GM19043 (cell line): ENCODE data around the gene SPATA2.
"Not testable (repeated sequence)": the region's sequence is repeated elsewhere in the genome, so short reads cannot be mapped to it uniquely, and the experiment has no call there.

Experiments used
- ATAC-seq: cut with Tn5 transposase; IDR thresholded peaks from one replicate; pipeline ENCODE4 v1.9.1; 2021; ENCODE audit warnings: low read depth; ENCODE audit not compliant: unreplicated experiment

The SPATA2 gene, protein sequence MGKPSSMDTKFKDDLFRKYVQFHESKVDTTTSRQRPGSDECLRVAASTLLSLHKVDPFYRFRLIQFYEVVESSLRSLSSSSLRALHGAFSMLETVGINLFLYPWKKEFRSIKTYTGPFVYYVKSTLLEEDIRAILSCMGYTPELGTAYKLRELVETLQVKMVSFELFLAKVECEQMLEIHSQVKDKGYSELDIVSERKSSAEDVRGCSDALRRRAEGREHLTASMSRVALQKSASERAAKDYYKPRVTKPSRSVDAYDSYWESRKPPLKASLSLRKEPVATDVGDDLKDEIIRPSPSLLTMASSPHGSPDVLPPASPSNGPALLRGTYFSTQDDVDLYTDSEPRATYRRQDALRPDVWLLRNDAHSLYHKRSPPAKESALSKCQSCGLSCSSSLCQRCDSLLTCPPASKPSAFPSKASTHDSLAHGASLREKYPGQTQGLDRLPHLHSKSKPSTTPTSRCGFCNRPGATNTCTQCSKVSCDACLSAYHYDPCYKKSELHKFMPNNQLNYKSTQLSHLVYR

DNA sequence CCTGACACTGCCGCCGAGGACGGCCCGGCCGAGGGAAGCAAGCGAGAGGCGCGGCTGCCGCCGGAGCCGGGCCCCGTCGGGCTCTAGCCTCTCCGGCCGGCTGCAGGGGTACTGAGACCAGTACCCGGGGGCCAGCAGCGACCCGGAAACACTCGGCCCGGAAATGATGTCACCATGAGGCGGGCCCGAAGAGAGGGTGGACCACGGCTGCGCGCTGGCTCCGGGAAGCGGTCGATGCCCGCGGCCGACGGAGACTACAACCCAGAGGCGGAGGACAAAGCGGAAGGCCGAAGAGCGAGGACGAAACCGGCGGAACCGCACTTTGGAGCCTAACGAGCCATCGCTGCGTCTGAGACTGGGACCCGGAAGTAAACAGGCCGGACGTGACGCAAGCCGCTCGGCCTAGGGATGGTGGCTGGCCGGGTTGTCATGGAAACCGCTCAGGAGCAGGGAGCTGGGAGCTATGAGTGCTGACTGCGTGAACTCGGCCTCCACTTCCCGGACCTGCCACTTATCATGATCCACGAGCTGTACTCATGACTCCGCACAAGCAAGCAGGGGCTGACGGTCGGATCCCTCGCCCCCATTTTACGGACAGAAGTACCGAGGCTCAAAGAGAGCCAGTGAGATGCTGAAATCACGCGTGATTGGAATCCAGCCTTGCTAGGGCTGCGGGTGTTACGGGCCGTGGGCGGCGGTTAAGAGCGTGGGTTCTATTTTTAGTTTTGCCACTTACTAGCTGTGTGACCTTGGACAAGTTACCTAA lies at the start of gene SPATA2:
TSS of gene SPATA2 (minus strand) at position 150 of the 766 bp plus-strand sequence. CDS start 7,039 bp downstream, outside the sequence.
- ATAC-seq, result peak; percentile 70

DNA sequence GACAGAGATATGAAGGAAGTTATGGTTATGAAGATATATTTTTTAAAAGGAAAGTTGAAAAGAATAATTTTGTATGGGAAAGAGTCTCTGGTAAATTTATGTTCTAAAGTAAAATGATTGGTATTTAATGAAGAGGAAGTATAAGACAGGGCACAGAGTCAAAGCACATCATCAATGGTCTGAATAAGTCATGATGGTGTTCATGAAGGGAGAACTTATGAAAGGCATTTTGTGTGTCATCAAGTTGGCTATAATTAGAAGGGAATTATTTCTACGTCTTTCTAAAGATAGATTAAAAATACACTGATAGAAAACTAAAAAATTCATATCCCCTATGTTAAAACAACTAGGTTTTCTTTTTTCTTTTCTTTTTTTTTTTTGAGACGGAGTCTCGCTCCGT lies 46.1 kb upstream of the SPATA2 start:
- ATAC-seq, result no peak

DNA sequence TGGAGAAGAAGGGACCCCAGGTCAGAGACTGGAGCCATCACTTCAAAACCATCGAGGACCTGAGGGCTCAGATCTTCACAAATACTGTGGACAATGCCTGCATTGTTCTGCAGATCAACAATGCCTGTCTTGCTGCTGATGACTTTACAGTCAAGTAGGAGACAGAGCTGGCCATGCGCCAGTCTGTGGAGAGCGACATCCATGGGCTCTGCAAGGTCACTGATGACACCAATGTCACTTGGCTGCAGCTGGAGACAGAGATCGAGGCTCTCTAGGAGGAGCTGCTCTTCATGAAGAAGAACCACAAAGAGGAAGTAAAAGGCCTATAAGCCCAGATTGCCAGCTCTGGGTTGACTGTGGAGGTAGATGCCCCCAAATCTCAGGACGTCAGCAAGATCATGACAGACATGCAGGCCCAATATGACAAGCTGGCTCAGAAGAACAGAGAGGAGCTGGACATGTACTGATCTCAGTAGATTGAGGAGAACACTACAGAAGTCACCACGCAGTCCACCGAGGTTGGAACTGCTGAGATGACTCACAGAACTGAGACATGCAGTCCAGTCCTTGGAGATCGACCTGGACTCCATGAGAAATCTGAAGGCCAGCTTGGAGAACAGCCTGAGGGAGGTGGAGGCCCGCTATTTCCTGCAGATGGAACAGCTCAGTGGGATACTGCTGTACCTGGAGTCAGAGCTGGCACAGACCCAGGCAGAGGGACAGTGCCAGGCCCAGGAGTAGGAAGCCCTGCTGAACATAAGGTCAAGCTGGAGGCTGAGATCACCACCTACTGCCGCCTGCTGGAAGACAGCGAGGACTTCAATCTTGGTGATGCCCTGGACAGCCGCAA lies 42.0 kb upstream of the SPATA2 start:
- ATAC-seq, result not testable (repeated sequence)

DNA sequence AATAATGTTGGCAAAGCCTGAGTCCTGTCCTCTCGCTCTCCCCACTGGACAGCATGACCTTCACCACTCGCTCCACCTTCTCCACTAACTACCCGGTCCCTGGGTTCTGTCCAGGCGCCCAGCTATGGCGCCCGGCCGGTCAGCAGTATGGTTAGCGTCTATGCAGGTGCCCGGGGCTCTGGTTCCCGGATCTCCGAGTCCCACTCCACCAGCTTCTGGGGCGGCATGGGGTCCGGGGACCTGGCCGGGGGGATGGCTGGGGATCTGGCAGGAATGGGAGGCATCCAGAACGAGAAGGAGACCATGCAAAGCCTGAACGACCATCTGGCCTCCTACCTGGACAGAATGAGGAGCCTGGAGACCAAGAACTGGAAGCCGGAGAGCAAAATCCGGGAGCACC lies 41.4 kb upstream of the SPATA2 start:
- ATAC-seq, result no peak

DNA sequence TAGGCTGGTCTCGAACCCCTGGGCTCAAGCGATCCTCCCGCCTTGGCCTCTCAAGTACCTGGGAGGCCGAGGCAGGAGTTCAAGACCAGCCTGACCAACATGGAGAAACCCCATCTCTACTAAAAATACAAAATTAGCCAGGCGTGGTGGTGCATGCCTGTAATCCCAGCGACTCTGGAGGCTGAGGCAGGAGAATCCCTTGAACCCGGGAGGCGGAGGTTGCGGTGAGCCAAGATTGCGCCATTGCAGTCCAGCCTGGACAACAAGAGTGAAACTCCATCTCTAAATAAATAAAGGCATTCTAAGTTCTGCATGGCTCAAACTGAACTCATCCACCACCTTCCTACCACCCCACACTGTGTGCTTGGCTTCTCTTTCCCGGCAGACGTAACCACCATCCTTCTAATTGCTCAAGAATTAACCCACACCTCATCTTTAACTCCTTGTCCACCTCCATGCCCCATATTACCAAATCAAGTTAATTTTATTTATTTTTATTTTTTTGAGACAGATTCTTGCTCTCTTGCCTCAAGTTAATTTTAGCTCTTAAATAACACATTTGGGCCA lies 40.6 kb upstream of the SPATA2 start:
- ATAC-seq, result not testable (repeated sequence)

DNA sequence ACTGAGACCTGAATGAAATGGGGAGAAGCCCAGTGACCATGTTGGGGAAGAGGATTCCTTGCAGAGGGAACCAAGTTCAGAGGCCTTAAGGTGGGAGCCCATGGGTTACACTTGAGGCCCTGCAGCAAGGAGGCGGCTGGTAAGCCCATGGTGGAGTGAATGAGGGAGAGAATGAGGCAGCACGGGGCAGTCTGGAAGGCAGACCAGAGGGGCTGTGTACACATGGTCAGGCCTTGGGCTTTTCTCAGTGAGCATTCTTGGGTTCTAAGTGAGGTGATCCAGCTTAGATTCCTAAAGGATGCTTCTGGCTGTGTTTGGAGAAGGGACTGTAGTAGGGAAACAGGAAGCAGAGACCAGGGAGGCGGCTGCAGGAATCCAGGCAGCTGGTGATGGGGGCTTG lies 39.8 kb upstream of the SPATA2 start:
- no peak for ATAC-seq

DNA sequence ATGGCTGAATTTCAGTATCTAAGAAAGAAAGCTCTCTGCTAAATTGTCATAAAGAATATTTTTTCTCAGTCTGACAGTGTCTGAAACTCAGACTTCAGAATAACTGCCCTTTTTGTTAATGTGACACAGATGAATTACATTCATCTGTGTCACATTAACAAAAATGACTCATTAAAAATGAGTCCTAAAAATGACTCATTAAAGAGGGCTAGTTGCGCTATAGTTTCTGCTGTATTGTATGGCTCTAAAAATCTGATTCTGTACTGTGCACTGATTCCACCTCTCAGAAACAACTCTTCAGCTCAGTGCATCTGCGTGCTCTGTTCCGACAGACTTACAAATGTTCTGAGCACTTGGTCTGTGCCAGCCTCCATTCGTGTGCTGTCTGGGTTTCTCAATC lies 35.8 kb upstream of the SPATA2 start:
- no peak for ATAC-seq

DNA sequence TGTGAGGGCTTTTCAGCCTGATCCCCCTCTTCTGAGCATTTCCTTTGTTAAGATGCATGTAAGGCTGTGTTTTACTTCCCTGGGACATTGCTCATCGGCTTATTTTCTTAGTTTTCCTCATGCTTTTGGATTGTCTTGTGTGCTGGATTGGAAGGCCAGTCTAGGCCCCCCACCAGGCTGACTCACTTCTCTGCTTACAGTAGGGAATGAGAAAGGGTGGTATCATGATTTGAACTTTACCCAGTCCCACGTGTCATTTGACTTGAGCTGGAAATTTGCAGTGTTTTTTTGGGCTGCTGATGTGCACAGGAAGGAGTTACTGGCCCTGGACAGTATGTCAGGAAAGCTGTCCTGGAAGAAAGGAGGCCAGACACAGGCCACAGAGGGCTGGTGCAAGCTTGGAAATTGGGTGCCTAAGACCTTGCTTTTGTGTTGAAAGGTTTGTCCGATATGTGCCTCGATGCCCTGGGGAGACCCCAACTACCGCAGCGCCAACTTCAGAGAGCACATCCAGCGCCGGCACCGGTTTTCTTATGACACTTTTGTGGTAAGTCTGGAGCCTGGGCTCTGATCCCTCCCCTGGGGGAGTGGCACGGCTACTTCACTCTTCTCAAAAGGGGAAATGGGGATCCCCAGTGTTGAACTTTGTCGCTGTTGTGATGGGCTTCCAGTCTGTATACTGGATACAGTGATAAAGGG lies 33.6 kb upstream of the SPATA2 start:
- no peak for ATAC-seq

DNA sequence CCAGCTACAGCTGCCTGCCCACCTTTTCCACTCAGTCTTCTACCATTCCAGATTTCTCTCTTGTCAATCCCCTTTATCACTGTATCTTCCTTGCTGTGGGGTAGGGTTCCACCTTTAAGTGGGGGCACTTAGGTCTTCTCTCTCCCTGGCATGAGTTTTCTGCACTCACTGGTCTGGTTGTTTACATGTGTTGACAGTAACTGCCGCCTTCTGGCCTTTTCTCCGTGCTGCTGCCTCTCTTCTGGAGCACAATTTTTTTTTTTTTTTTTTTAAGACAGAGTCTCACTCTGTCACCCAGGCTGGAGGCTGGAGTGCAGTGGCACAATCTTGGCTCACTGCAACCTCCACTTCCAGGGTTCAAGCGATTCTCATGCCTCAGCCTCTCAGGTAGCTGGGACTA lies 32.8 kb upstream of the SPATA2 start:
- ATAC-seq, result no peak

DNA sequence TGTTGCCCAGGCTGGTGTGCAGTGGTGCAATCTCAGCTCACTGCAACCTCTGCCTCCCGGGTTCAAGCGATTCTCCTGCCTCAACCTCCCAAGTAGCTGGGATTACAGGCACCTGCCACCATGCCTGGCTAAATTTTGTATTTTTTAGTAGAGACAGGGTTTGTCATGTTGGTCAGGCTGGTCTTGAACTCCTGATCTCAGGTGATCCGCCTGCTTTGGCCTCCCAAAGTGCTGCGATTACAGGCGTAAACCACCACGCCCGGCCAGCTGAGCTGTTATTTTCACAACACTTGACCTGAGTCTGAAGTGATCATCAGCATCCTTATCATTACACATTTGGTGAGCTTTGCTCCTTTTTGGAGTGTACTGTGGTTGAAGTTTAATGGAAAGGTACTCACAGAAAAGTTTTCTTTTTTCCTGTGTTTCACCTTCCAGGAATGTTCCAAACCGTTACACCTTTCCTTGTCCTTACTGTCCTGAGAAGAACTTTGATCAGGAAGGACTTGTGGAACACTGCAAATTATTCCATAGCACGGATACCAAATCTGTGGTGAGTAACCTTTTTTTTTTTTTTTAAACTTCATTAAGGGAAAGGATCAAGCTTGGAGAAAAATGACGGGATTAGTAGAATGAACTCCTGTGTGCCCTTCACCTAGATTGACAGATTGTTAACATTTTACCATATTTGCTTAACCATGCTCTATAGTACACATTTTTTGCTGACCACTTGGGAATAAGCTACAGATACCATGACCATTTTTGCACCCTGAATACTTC lies 30.6 kb upstream of the SPATA2 start:
- no peak for ATAC-seq

DNA sequence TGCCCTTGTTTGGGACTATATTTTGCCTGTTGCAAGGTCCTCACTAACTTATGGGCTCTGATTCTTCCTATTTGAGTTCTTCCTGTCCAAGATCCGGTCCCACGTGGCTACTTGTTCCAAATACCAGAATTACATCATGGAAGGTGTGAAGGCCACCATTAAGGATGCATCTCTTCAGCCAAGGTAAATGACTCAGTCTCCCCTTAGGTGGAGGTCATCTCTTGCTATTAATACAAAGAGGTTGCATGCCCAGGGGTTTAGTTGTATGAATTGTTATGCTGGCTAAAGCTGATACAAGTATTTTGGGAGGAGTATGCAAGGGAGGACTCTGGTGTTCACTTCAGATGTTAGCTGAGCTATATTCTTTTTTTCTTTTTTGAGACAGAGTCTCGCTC lies 30.0 kb upstream of the SPATA2 start:
- ATAC-seq, result no peak

DNA sequence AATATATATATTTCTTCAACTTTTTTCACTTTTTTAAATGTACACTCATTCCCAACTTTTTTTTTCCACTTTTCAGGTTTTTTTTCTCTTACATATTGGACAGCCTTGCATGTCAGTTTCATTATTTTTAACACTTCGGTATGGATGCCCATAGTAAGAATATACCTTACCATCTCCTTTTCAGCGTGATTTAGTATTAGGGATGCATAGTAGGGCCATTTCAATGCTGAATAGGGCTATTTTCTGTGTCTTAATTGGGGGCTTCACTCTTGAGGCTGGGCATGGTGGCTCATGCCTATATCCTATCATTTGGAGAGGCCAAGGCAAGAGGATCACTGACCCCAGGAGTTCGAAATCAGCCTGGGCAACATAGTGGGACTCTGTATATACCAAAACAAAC lies 27.6 kb upstream of the SPATA2 start:
- no peak for ATAC-seq

DNA sequence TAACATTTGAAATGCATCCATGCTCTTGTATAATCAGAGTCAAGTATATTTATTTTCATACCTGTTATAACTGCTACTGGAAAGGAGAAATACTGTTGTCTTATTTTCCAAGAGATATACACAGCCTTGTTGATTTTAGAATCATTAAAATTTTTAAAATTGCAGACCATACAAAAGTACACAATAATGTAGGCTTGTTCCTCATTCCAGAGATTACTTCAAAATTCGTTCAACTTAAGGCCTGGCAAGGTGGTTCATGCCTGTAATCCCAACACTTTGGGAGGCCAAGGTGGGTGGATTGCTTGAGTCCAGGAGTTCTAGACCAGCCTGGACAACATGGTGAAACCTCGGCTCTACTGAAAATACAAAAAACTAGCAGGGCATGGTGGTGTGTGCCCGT lies 27.0 kb upstream of the SPATA2 start:
- no peak for ATAC-seq

DNA sequence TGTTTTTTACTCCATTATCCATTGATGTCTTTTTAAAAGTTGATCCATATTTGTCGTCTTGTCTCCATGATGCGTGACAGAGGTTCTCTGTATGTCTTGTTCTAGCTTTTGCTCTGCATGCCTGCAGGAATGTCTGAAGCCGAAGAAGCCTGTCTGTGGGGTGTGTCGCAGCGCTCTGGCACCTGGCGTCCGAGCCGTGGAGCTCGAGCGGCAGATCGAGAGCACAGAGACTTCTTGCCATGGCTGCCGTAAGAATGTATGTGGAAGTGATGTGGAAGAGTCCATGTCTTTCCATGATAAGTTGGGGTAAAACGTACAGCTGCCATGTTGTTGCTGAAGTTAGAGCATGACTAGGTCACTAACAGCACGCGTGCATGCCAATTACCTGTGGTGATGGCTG lies 26.1 kb upstream of the SPATA2 start:
- ATAC-seq, result no peak

DNA sequence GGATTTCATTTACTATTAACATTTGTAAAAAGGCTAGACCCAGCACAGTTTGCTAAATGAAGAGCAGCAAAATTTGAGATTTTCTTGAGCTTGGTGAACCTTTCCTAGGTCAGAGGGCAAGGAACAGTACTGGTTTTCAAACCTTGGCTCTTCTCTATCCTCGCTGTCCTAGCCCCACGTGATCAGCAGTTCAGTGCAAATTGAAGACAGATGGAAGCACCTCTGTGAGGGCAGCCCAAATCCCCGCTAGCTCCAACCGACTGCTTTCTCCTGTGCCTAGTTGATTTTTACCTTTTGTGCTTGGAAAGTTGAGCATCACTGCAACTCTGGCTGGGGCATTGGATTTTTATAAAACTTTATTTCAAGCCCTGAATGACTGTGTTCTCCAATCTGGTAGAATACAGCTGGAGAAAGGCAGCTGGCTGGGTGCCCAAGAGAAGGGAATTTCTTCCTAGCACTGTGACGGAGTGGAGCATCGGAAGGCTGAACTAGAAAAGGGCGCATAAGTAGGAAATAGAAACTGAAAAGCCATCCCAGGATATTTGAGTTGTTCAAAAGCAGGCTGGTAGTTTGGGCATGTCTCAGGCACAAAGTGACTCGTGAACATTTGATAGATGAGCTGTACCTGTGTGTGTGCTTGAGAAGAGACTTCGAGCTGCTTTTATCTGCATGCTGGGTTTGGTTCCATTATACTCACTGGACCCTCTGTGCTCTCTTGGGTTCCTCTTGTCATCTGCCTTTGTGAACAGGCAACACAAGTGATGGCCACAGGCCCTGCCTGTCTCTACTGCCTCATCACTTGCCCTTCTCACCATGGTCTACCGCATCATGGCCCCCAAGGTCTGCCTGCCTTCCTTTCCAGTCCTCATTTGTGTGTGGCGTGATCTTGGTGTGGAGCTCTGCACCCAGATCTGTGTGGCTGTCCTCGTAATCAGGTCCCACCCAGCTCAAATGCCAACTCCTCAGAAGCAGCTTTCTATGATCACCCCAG lies 23.1 kb upstream of the SPATA2 start:
- no peak for ATAC-seq

DNA sequence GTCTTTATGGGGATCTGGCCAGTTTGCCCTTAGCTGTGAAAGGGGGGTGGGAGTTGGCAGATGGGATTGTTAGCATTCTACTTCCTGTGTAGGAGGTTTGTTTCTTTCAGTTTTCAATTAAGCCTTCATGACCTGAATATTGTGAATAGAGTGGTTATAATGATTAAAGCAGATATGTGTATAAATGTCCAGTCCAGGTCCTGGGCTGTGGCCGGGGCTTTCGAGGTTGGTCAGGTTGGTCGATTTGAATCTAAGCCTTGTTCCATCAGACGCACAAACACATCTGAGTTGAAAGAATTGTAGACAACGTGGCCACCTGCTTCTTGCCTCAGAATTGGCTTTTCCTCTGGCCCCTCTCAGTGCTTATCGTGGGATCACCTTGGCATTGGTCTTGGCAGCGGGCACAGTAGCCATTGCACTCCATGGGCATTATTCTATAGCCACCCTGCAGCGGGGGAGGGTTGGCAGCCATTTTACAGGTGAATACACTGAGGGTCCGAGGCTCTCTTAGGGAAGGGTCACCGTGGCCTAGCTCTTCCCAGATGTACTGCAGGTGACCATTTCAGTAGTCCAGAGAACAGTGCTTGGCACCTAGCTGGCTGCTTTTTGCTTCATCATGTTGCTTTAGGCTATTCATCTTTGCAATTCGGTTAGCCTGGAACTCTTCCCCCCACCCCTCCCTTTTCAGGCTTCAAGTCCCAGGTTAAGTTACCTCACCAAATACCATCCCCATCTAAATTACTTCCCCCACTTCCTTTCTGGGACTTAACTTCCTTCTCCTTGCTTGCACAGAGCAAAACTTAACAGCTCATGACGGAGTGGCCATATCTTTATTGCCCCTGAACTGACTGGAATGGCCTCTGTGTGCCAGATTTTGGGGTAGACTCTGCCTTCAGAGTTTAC lies 21.9 kb upstream of the SPATA2 start:
- ATAC-seq, result no peak
